GDM1 (cell line): ENCODE results near the gene AIM2.

Source experiments
- DNase-seq: peaks from one replicate; lab custom pipeline; 2025; lab: John Stamatoyannopoulos, UW

AIM2 gene

DNA sequence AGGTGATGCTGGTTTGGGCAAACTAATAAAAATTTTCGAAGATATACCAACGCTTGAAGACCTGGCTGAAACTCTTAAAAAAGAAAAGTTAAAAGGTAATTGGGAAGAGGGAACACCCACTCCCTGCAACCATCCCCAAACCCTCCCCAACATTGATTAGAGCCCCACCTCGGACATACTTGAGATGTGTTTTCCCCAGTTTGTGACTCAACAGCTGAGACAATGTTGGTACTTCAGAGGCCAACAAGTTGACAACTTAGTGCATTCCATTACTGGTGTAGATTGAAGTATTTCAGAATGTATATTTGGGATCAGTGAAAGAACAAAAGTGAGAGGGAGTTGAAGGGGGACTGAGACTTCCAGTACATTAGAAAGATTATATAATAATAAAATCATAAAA lies 61.7 kb downstream of the AIM2 start:
- no peak for DNase-seq

DNA sequence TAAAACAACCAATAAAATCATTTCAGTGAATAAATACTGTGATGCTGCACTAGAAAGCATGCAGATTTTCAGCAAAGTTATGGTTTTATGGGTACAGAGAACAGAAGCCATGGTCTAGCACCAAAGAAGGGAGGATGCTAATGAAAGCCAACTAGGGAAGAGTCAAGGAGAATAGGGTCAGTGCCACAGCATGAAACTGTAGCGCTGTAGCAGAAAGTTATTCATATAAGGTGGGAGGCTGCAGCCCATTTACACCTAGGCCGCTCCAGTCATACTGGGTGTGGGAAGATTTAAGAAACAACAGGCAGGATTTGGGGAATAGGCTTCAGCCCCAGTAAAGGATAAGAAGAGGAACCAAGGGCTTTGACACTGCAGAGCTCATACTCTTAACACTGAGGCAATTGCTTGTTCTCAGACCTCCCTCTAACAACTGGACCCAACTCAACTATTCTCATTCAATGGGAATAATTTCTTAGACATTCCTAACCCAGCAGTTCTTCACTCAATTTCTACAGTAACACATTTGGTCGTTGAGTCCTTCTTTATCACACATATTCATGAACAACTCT lies 62.5 kb downstream of the AIM2 start:
- DNase-seq: no peak

DNA sequence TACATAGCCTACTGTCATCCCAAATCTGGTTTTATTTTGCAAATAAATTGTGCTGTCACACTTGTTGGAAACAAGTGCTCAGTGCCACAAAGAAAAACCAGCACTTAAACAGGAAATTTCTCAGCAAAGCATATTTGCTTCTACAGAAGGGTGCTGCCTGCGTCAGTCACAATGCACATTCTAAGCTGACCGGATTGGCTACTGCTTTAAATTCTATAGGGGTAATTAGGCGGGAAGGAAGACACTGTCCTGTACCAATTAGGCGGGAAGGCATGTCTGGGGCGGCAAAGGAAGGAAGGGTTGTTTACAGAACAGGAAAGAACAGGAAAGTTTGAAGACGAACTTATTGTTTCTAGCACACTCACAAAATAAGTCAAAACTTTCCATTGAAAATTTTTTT lies 64.1 kb downstream of the AIM2 start:
- DNase-seq: peak; percentile 48
